AG04450 (cell line): ENCODE data around the gene MSANTD2. TPM values are rescaled to one million over a fixed set of nuclear protein-coding genes. Genes with fewer than 3 reads are reported as not detected.

ENCODE experiments used
- CTCF ChIA-PET: fragments of 300-600, 350-600 bp; formaldehyde crosslinking; extraction: SDS; loops from one replicate; lab custom pipeline; 2022; ENCODE audit warnings: antibody characterized with exemption, inconsistent platforms; lab: Charles Lee
- POLR2A ChIA-PET: fragments of 350-600 bp; formaldehyde crosslinking; extraction: SDS; loops from one replicate; lab custom pipeline; 2021; ENCODE audit warnings: antibody characterized with exemption, inconsistent platforms; lab: Yijun Ruan, JAX
- DNase-seq: peaks from one replicate; pipeline ENCODE4 v3.0.0-alpha.2; 2011; ENCODE audit warnings: low read depth, low spot score
- H3K27ac ChIP-seq: one replicate; pipeline ENCODE4 v1.5.1; 2012; ENCODE audit warnings: low read depth, low read length, control low read depth
- H3K27me3 ChIP-seq: one replicate; pipeline ENCODE4 v1.6.0; 2012; ENCODE audit warnings: low read length; ENCODE audit not compliant: control insufficient read depth, insufficient read depth
- H3K4me3 ChIP-seq: 2 replicates; pipeline ENCODE4 v1.5.1; 2011; ENCODE audit warnings: mild to moderate bottlenecking, low read depth, low read length, control low read depth
- H3K9me3 ChIP-seq: 2 replicates; pipeline ENCODE4 v1.5.1; 2012; ENCODE audit warnings: low read length; ENCODE audit not compliant: control insufficient read depth, insufficient read depth
- CTCF ChIP-seq: IDR thresholded peaks from 2 replicates; pipeline ENCODE4 v1.5.1; 2011; ENCODE audit warnings: low read depth, low read length, control low read depth, inconsistent platforms
- polyA plus RNA-seq: library from polyadenylated mRNA; depleted of rRNA; stranded (reverse); fragments of >200 nt; gene quantifications from 2 replicates; pipeline ENCODE4 v1.2.3, GENCODE V29; 2011

MSANTD2 gene
- polyA plus RNA-seq, 1 experiment = 9.8 TPM

GRCh38 chr11:124834526-124835180, 34.4 kb upstream of the MSANTD2 start:
- Histone ChIP-seq H3K27ac (no peak overlapping the region), H3K4me3 (no peak overlapping the region), H3K27me3 (peaks cover 37% of the 10 kb centered on the region), H3K9me3 (no peaks in the 10 kb centered on the region; the same call in 1 of the 2 replicates)
- ChIA-PET CTCF (interaction anchor here (1.4 to 5.8 kb wide), 3 partner anchors 37 to 190 kb away, joined by 4 to 164 read pairs (median 6); partner anchors contain the start of genes SIAE and SPA17), POLR2A (no interaction called here)
- no peak for DNase-seq
- no peak for TF ChIP-seq CTCF

GRCh38 chr11:124832571-124832970, 32.4 kb upstream of the MSANTD2 start:
- Histone ChIP-seq H3K27me3 (peaks cover 21% of the 10 kb centered on the region), H3K4me3 (no peak overlapping the region), H3K27ac (no peak overlapping the region), H3K9me3 (no peaks in the 10 kb centered on the region)
- POLR2A ChIA-PET = no interaction called here
- CTCF ChIA-PET = interaction anchor here (0.6 to 1.9 kb wide), 2 partner anchors 39 to 189 kb away, joined by 4 to 7 read pairs; no protein-coding TSS in a partner anchor
- no peak for DNase-seq
- TF ChIP-seq CTCF = no peak

GRCh38 chr11:124831897-124832296, 31.7 kb upstream of the MSANTD2 start:
- Histone ChIP-seq H3K27ac (no peak overlapping the region), H3K9me3 (no peaks in the 10 kb centered on the region), H3K27me3 (peaks cover 24% of the 10 kb centered on the region), H3K4me3 (no peak overlapping the region)
- ChIA-PET POLR2A (no interaction called here), CTCF (no interaction called here)
- no peak for TF ChIP-seq CTCF
- no peak for DNase-seq

GRCh38 chr11:124830749-124831148, 30.5 kb upstream of the MSANTD2 start:
- no peak for TF ChIP-seq CTCF
- DNase-seq = no peak
- H3K27me3 ChIP-seq = peaks cover 33% of the 10 kb centered on the region
- ChIA-PET POLR2A (no interaction called here), CTCF (no interaction called here)
- H3K4me3 ChIP-seq = no peak overlapping the region
- H3K27ac ChIP-seq = no peak overlapping the region
- no peaks in the 10 kb centered on the region for H3K9me3 ChIP-seq

- Histone ChIP-seq H3K27me3 (peaks cover 36% of the 10 kb centered on the region), H3K9me3 (no peaks in the 10 kb centered on the region), H3K27ac (no peak overlapping the region), H3K4me3 (no peak overlapping the region)
- TF ChIP-seq CTCF = no peak
- ChIA-PET POLR2A (no interaction called here), CTCF (interaction anchor here (0.8 to 1.9 kb wide), 2 partner anchors 10 to 46 kb away, joined by 3 to 6 read pairs; no protein-coding TSS in a partner anchor)
- no peak for DNase-seq
Measured at GRCh38 chr11:124829986-124830385, 29.8 kb upstream of the MSANTD2 start.
